ENCODE measurements around the gene FCN1. TPM values are rescaled to one million over a fixed set of nuclear protein-coding genes. Genes with fewer than 3 reads are reported as not detected.

Gene FCN1
- total RNA-seq, 1 donor from 2014 or later, result not detected

GRCh38 chr9:134890155-134890495 lies 27.6 kb downstream of the FCN1 start:
- Mint-ChIP-seq H3K4me1 (peaks cover 6% of the 10 kb centered on the region), H3K36me3 (no peaks in the 10 kb centered on the region), H3K4me3 (no peak overlapping the region), H3K27ac (no peak overlapping the region), H3K9me3 (no peaks in the 10 kb centered on the region), H3K27me3 (ENCODE audit: low read depth) (peaks cover 9% of the 10 kb centered on the region)
- no peak for DNase-seq (ENCODE audit: low spot score in 2 of 2, unreplicated experiment in 2 of 2)
- no peak for TF ChIP-seq CTCF (IDR thresholded peaks at IDR 0.05; ENCODE audit: unreplicated experiment)

DNA sequence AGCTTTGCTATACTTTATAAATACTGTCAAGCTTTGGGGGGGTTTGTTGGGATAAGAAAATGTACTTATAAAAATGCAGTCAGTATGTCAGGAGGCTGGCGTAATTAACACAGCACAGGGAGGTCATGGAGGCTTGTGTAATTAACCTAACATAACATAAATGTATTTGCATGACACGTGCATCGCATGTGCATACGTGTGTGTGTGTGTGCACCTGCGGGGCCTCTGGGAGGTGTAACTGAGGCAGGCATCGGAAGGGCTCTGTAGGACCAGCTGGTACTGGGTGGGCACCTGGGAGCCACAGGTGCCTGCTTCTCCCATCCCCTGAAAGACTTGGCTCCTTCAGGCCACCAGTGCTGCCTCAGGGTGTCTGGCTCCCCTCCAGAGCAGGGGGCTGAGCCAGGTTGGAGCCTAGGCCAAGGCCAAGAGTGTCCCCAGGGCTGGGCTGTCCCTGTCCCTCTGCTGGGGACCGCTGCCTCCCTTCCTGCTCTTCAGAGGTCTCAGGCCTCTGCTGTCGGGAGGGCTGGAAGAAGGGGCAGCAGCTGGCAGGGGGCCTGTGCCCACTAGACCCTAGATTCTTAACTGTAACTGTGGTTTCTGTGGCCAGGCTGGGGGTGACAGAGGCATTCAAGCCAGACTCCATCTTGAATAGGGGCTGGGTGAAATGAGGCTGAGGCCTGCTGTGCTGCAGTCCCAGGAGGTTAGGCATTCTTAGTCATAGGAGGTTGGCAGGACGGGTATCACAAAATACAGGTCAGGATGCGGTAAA lies 28.1 kb downstream of the FCN1 start:
- peak in 1 of 2 experiments; percentile 13 for DNase-seq (ENCODE audit: low spot score in 2 of 2, unreplicated experiment in 2 of 2)
- H3K9me3 Mint-ChIP-seq, result no peaks in the 10 kb centered on the region
- no peak overlapping the region for H3K27ac Mint-ChIP-seq
- H3K36me3 Mint-ChIP-seq, result no peaks in the 10 kb centered on the region
- TF ChIP-seq CTCF (IDR thresholded peaks at IDR 0.05; ENCODE audit: unreplicated experiment), result no peak
- H3K4me1 Mint-ChIP-seq, result peaks cover 5% of the 10 kb centered on the region
- H3K4me3 Mint-ChIP-seq, result no peak overlapping the region
- peaks cover 9% of the 10 kb centered on the region for H3K27me3 Mint-ChIP-seq (ENCODE audit: low read depth)

DNA sequence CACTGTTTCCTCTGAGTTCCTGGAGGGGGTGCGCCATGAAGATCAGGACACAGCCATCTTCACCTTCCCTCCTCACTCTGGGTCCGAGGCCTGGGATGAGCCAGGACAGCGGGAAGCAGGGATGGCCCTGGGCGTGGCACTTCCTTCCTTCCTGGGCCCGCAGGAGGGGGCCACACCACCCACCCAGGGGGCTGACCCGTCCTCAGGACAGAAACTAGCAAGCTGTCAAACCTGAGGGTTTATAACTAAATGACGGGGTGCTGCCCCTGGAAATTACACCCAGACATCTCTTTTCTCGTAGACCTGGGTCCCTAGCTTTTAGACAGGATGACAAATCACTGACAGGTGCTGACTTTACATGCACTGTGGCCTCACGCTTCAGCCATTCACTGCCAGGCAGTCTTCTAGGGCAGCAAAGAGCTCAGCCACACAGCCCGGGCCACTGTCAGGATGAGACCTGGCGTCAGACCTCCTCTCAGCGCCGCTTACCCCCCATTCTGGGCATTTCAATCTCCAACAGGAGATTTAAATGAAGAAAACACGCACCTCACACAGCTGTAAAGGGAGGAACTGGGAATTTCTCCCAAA lies 29.0 kb downstream of the FCN1 start:
- Mint-ChIP-seq H3K36me3 (no peaks in the 10 kb centered on the region), H3K9me3 (no peaks in the 10 kb centered on the region), H3K27ac (no peak overlapping the region), H3K27me3 (ENCODE audit: low read depth) (peaks cover 9% of the 10 kb centered on the region), H3K4me3 (no peak overlapping the region), H3K4me1 (peaks cover 5% of the 10 kb centered on the region)
- peak in 1 of 2 experiments; percentile 7 for DNase-seq (ENCODE audit: low spot score in 2 of 2, unreplicated experiment in 2 of 2)
- TF ChIP-seq CTCF (IDR thresholded peaks at IDR 0.05; ENCODE audit: unreplicated experiment), result no peak

GRCh38 chr9:134887686-134888602 lies 29.8 kb downstream of the FCN1 start:
- Mint-ChIP-seq H3K27me3 (ENCODE audit: low read depth) (peaks cover 9% of the 10 kb centered on the region), H3K9me3 (no peaks in the 10 kb centered on the region), H3K4me3 (no peak overlapping the region), H3K4me1 (peaks cover 5% of the 10 kb centered on the region), H3K27ac (no peak overlapping the region), H3K36me3 (no peaks in the 10 kb centered on the region)
- TF ChIP-seq CTCF (IDR thresholded peaks at IDR 0.05; ENCODE audit: unreplicated experiment), result no peak
- DNase-seq (ENCODE audit: low spot score in 2 of 2, unreplicated experiment in 2 of 2), result peak in 1 of 2 experiments; percentile 35

DNA sequence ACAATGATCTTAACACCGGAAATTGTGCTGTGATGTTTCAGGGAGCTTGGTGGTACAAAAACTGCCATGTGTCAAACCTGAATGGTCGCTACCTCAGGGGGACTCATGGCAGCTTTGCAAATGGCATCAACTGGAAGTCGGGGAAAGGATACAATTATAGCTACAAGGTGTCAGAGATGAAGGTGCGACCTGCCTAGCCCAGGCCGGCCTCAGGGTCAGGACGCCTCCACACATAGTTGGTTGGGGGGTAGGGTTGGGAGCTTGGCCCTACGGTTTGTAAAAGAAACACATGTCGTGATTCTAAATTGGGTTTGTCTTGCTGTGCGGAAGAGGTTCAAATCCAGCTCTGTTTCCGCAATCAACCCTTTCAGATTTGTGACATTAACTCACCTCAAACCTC lies 30.5 kb downstream of the FCN1 start:
- peak in 1 of 2 experiments; percentile 11 for DNase-seq (ENCODE audit: low spot score in 2 of 2, unreplicated experiment in 2 of 2)
- no peaks in the 10 kb centered on the region for H3K9me3 Mint-ChIP-seq
- no peak overlapping the region for H3K4me3 Mint-ChIP-seq
- peaks cover 5% of the 10 kb centered on the region for H3K4me1 Mint-ChIP-seq
- H3K27me3 Mint-ChIP-seq (ENCODE audit: low read depth), result peaks cover 9% of the 10 kb centered on the region
- no peak overlapping the region for H3K27ac Mint-ChIP-seq
- H3K36me3 Mint-ChIP-seq, result no peaks in the 10 kb centered on the region
- TF ChIP-seq CTCF (IDR thresholded peaks at IDR 0.05; ENCODE audit: unreplicated experiment), result no peak
